A673 (cell line): ENCODE measurements around the gene PRR5. TPM values are rescaled to one million over a fixed set of nuclear protein-coding genes. Genes with fewer than 3 reads are reported as not detected.

Experiments used
- BruUV-seq: library from RNA; stranded (reverse); fragments of 400-500 nt; replicated peaks from 2 replicates; lab custom pipeline; 2021; lab: Mats Ljungman, UMichigan
- CTCF ChIA-PET: fragments of 300-600 bp; sonication (Branson Sonifier 250); formaldehyde crosslinking; loops from one replicate; lab custom pipeline; 2022; ENCODE audit warnings: antibody characterized with exemption; lab: Charles Lee
- POLR2A ChIA-PET: fragments of 300-600 bp; sonication (Branson Sonifier 250); formaldehyde crosslinking; loops from one replicate; lab custom pipeline; 2022; ENCODE audit warnings: antibody characterized with exemption; ENCODE audit not compliant: low non-redundant PET; lab: Charles Lee
- DNase-seq: peaks from one replicate; pipeline ENCODE4 v3.0.0-alpha.2; 2015; ENCODE audit warnings: low spot score
- H3K27ac ChIP-seq: fragments of 200-600 bp; sonication (generic); 2 replicates; pipeline ENCODE4 v1.5.1; 2016; ENCODE audit warnings: mixed run types, low read depth, mild to moderate bottlenecking, mixed read lengths, antibody characterized with exemption, low read length; ENCODE audit not compliant: poor library complexity, severe bottlenecking
- H3K27me3 ChIP-seq: fragments of 200-600 bp; sonication (generic); replicated peaks from 2 replicates; pipeline ENCODE4 v1.6.1; 2017; ENCODE audit warnings: mixed run types, low read depth, mild to moderate bottlenecking, mixed read lengths, antibody characterized with exemption, low read length; ENCODE audit not compliant: insufficient read depth, poor library complexity
- H3K36me3 ChIP-seq: fragments of 200-600 bp; sonication (generic); 2 replicates; pipeline ENCODE4 v1.6.1; 2016; ENCODE audit warnings: mixed run types, mild to moderate bottlenecking, mixed read lengths, antibody characterized with exemption, low read length; ENCODE audit not compliant: insufficient read depth, poor library complexity, severe bottlenecking
- H3K4me1 ChIP-seq: fragments of 200-600 bp; sonication (generic); 2 replicates; pipeline ENCODE4 v1.6.1; 2017; ENCODE audit warnings: mixed run types, mild to moderate bottlenecking, mixed read lengths, antibody characterized with exemption, low read length; ENCODE audit not compliant: insufficient read depth, poor library complexity, severe bottlenecking
- H3K4me3 ChIP-seq: fragments of 200-600 bp; sonication (generic); 2 replicates; pipeline ENCODE4 v1.5.1; 2016; ENCODE audit warnings: low read depth, mixed run types, mild to moderate bottlenecking, mixed read lengths, low read length; ENCODE audit not compliant: poor library complexity, severe bottlenecking
- H3K9me3 ChIP-seq: fragments of 200-600 bp; sonication (generic); 2 replicates; pipeline ENCODE4 v1.6.1; 2016; ENCODE audit warnings: mixed run types, low read depth, mild to moderate bottlenecking, mixed read lengths, antibody characterized with exemption, low read length; ENCODE audit not compliant: poor library complexity, severe bottlenecking
- CTCF ChIP-seq: fragments of 300-800, 200-600 bp; sonication (generic); conservative IDR thresholded peaks from 2 replicates; pipeline ENCODE4 v1.5.1; 2017; ENCODE audit warnings: low read depth, mild to moderate bottlenecking, antibody characterized with exemption, low read length, moderate library complexity, mixed read lengths
- EZH2 ChIP-seq: fragments of 200-600 bp; sonication (generic); IDR thresholded peaks from 2 replicates; pipeline ENCODE4 v1.6.1; 2017; ENCODE audit warnings: borderline replicate concordance, low read depth, mild to moderate bottlenecking, mixed read lengths, antibody characterized with exemption, low read length; ENCODE audit not compliant: poor library complexity, severe bottlenecking
- intact Hi-C: fragments of 100-400 bp; cut with micrococcal nuclease; formaldehyde crosslinking; loops from one replicate; pipeline ENCODE4 v1.10.0; 2022; ENCODE audit not compliant: unreplicated experiment
- total RNA-seq: library from RNA; stranded (reverse); gene quantifications from 2 replicates; pipeline ENCODE4 v1.2.3, GENCODE V29; 2021

Gene PRR5
- total RNA-seq, 1 experiment from 2014 or later, result 17.9 TPM

- intact Hi-C loops, result no loop called here
Measured at GRCh38 chr22:44730490-44731356, 28.7 kb downstream of the PRR5 start.

GRCh38 chr22:44731357-44731970, 29.5 kb downstream of the PRR5 start:
- Histone ChIP-seq H3K27me3 (peaks cover 5% of the 10 kb centered on the region), H3K9me3 (no peaks in the 10 kb centered on the region), H3K27ac (no peak overlapping the region), H3K36me3 (no peaks in the 10 kb centered on the region), H3K4me3 (no peak overlapping the region), H3K4me1 (no peaks in the 10 kb centered on the region)
- CTCF ChIA-PET, result no interaction called here
- DNase-seq, result no peak
- POLR2A ChIA-PET, result no interaction called here
- no TSS peak for BruUV-seq
- no peak for TF ChIP-seq EZH2
- TF ChIP-seq CTCF, result no peak
- intact Hi-C loops, result no loop called here

More at GRCh38 chr22:44730490-44731356, 28.7 kb downstream of the PRR5 start:
- Histone ChIP-seq H3K4me1 (no peaks in the 10 kb centered on the region), H3K4me3 (no peak overlapping the region), H3K36me3 (no peaks in the 10 kb centered on the region), H3K9me3 (no peaks in the 10 kb centered on the region), H3K27me3 (no peaks in the 10 kb centered on the region), H3K27ac (no peak overlapping the region)
- ChIA-PET POLR2A (no interaction called here), CTCF (no interaction called here)
- no peak for DNase-seq
- TF ChIP-seq EZH2 (no peak), CTCF (no peak)
- no TSS peak for BruUV-seq

- CTCF ChIA-PET, result no interaction called here
- Histone ChIP-seq H3K4me3 (no peak overlapping the region), H3K36me3 (no peaks in the 10 kb centered on the region), H3K27ac (no peak overlapping the region), H3K9me3 (no peaks in the 10 kb centered on the region), H3K27me3 (peaks cover 11% of the 10 kb centered on the region), H3K4me1 (no peaks in the 10 kb centered on the region)
- POLR2A ChIA-PET, result interaction anchor here (0.6 kb wide), 1 partner anchor 1083 kb away, joined by 3 read pairs; no protein-coding TSS in a partner anchor
- DNase-seq, result no peak
- intact Hi-C loops, result no loop called here
- TF ChIP-seq CTCF (no peak), EZH2 (no peak)
- no TSS peak for BruUV-seq
Measured at GRCh38 chr22:44732017-44732561, 30.1 kb downstream of the PRR5 start.
